Endothelial cell of coronary artery (primary cell): ENCODE data around the gene TMEM129. TPM values are rescaled to one million over a fixed set of nuclear protein-coding genes. Genes with fewer than 3 reads are reported as not detected.

Experiments
- total RNA-seq: library from RNA; depleted of rRNA; stranded (reverse); fragments of >200 nt; gene quantifications from 2 replicates; pipeline ENCODE4 v1.2.3, GENCODE V29; 2014

TMEM129 gene
- 18.5 and 22.5 TPM in 2 replicates for total RNA-seq

GRCh38 chr4:1721003-1721665, at the start of gene TMEM129, which contains the start of gene TACC3:
TSS of gene TMEM129 (minus strand) at chr4:1721323. CDS start at chr4:1720837, 486 bp downstream.
TSS of gene TACC3 (plus strand) at chr4:1721521. CDS start at chr4:1723422, 1,901 bp downstream.

DNA sequence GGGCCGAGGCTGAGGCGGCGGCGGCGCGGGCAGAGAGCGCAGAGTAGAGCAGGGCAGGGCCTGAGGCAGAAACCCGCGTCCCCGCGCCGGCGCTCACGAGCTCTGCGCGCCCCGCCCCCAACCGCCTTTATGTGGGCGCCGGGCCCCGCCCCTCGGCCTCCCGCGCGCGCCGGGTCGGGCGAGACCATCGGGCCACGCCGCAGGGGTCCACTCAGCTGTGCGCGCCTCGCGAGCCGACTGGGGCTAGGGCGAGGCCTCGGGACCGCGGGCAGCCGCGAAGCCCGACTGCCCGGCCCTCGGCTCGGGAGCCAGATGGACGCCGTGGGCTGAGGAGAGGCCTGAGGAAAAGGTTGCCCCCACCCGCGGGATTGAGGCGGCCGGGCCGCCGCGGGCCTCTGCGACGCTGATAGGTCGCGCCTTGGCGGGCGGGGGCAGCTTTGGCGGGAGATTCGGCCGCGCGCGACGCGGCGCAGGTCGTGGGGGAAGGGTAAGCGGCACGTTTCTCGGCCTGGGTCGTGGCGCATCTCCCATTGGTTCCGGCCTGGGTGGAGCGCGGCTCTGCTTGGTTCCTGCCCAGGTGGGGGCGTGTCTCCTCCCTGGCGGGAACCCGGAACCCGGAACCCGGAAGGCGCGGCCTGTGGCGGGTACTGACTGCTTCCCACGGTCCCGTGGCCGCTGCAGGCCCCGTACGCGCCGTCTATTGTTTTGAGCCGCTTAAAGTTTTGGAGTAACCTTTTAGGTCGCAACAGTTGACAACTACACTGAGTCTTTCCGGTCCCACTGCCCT, 8.7 kb downstream of the TMEM129 start, which contains the start of gene SLBP:
SLBP (minus strand) TSS at position 104 of the 787 bp plus-strand sequence. CDS start 131 bp downstream, outside the sequence.

DNA sequence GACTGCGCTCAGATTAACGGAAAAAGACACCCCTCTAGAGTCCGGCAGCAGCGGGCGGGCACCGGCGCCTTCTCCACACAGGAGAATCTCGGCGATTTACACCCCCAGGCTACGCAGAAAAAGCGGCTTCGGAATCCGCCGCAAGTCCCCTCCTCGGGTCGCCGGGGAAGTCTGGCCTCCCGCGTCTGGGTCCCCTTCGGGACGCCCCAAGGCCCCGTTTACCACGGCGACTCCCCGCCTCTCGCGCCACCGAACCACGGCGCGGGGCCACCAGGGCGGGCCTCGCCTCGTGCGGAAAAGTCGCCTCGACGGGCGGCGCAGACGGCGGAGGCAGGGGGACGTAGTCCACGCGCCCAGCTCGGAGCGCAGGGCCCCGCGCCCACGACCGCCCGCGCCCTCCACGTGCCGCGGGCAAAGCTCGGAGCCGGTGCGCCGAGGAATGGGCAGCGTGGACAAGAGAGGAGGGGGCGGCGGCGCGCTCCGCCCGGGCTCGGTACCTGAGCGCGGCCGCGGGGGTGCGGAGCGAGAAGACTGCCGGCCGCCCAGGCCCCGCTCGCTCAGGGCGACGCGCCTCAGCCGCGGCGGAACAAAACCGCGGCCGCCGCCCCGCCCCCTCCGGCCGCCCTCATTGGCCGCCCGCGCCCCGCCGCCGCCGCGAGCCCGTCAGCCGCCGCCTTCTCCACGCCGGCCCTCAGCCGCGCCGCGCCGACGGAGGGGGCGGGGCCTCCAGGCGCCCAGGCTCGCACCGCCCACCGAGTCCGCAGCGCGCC, 37.2 kb downstream of the TMEM129 start, which contains the start of gene FAM53A:
FAM53A (minus strand) TSS at position 578 of the 770 bp plus-strand sequence. CDS start 15,572 bp downstream, outside the sequence.

Other genes with a start within 250 kb of the TMEM129 start
- 1.3 and 1.4 TPM in 2 replicates for gene FAM53A, start 37.0 kb downstream of the TMEM129 start, total RNA-seq
- 50.0 and 56.0 TPM in 2 replicates for gene SLBP, start 9.0 kb downstream of the TMEM129 start, total RNA-seq
- 11.0 and 23.0 TPM in 2 replicates for gene TACC3, start 198 bp upstream of the TMEM129 start, total RNA-seq
- gene FGFR3, start 72.0 kb upstream of the TMEM129 start, total RNA-seq = 0.63 and 1.4 TPM in 2 replicates
- 108 and 137 TPM in 2 replicates for gene LETM1, start 134.8 kb upstream of the TMEM129 start, total RNA-seq
- gene NSD2, start 150.1 kb upstream of the TMEM129 start, total RNA-seq = 47.7 and 54.8 TPM in 2 replicates